ENCODE data around the gene SORCS1. TPM values are rescaled to one million over a fixed set of nuclear protein-coding genes. Genes with fewer than 3 reads are reported as not detected.

Gene SORCS1
- total RNA-seq, 1 experiment from 2014 or later, result 1.7 TPM

DNA sequence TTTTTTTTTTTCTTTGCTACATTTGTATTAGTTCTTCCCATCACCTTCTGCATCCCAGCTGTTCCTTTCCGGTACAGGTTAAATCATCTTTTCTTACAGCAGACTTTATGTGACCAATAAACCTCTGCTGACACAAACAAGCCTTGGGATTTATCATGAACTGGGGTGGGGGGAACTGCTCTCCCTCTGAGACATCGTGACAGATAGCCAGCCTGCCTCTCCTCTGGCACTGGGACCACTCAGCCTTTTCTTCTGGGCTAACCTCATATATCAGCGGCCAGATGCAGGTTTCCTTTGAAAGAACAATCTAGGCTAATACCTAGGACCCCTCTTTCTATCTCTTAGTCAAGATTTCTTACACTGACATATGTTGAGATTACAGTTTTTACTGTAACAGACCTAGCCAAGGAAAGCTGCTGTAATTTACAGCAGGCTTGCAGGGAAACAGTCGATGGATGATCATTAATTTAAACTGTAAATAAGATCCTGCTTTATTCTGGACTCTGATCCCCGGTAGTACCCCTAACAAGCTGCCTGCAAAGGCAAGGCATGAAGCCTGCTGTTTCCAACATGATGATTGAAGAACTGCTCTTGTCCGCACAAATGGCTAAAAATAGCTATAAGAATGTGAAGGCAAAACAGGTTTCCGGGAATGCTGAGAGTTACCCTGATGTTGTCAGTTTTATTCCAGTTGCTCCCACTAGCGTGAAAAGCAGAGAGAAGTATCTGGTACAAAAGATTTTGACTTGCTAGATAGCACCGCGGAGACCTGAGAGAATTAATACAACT is 338.7 kb downstream of the SORCS1 start:
- Mint-ChIP-seq H3K27me3 (ENCODE audit: low read depth) (no peaks in the 10 kb centered on the region), H3K27ac (no peak overlapping the region), H3K9me3 (no peaks in the 10 kb centered on the region), H3K36me3 (ENCODE audit: insufficient read depth in 1 of 3, low read depth in 3 of 3) (no peaks in the 10 kb centered on the region), H3K4me3 (no peak overlapping the region), H3K4me1 (peaks cover 6 to 8% of the 10 kb centered on the region in 2 experiments)
- H3K18ac ChIP-seq (ENCODE audit: insufficient read length, low read depth, low read length), result no peak overlapping the region
- H3K23ac ChIP-seq (ENCODE audit: insufficient read length, low read depth, low read length), result no peak overlapping the region
- WGBS (ENCODE audit: extremely low coverage, insufficient read length, low lambda C conversion rate), result no CpG with 5 or more reads among the region's 10 CpGs
- no peak overlapping the region for H3K14ac ChIP-seq (ENCODE audit: insufficient read depth, low read length)
- H2BK12ac ChIP-seq (ENCODE audit: insufficient read length, low read depth, low read length), result no peak overlapping the region
- no peak overlapping the region for H2BK15ac ChIP-seq (ENCODE audit: low read depth, low read length)
- no peak overlapping the region for H3K9ac ChIP-seq (ENCODE audit: extremely low read depth, insufficient read length, low read length)
- TF ChIP-seq, protein P1, sequence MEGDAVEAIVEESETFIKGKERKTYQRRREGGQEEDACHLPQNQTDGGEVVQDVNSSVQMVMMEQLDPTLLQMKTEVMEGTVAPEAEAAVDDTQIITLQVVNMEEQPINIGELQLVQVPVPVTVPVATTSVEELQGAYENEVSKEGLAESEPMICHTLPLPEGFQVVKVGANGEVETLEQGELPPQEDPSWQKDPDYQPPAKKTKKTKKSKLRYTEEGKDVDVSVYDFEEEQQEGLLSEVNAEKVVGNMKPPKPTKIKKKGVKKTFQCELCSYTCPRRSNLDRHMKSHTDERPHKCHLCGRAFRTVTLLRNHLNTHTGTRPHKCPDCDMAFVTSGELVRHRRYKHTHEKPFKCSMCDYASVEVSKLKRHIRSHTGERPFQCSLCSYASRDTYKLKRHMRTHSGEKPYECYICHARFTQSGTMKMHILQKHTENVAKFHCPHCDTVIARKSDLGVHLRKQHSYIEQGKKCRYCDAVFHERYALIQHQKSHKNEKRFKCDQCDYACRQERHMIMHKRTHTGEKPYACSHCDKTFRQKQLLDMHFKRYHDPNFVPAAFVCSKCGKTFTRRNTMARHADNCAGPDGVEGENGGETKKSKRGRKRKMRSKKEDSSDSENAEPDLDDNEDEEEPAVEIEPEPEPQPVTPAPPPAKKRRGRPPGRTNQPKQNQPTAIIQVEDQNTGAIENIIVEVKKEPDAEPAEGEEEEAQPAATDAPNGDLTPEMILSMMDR (conservative IDR thresholded peaks at IDR 0.05), result no peak
- H3K27ac ChIP-seq (ENCODE audit: insufficient read length, low read depth, low read length), result no peak overlapping the region
- H2BK5ac ChIP-seq (ENCODE audit: insufficient read length, low read length), result no peak overlapping the region
- H3K27me3 ChIP-seq (ENCODE audit: insufficient read depth, low read length), result no peaks in the 10 kb centered on the region
- H2BK120ac ChIP-seq (ENCODE audit: low read depth, low read length, poor library complexity, severe bottlenecking), result no peak overlapping the region
- no peak overlapping the region for H2BK20ac ChIP-seq (ENCODE audit: low read depth, low read length, poor library complexity, severe bottlenecking)
- no peak overlapping the region for H4K91ac ChIP-seq (ENCODE audit: insufficient read length, low read depth, low read length)
- H2AK5ac ChIP-seq (ENCODE audit: insufficient read length, low read length), result no peak overlapping the region
- no peak overlapping the region for H4K5ac ChIP-seq (ENCODE audit: insufficient read length, low read depth, low read length)
- no peak overlapping the region for H3K4ac ChIP-seq (ENCODE audit: low read depth, low read length)
- H3K79me1 ChIP-seq (ENCODE audit: insufficient read depth, low read depth, low read length, poor library complexity, severe bottlenecking), result no peaks in the 10 kb centered on the region
- H3K9me3 ChIP-seq (ENCODE audit: control insufficient read depth, low read depth, low read length), result no peaks in the 10 kb centered on the region
- no peak for DNase-seq
- H3K4me2 ChIP-seq (ENCODE audit: insufficient read depth, insufficient read length, low read length), result no peak overlapping the region
- no peaks in the 10 kb centered on the region for H3K23me2 ChIP-seq (ENCODE audit: insufficient read length, low read depth, low read length, poor library complexity, severe bottlenecking)
- no peak overlapping the region for H4K8ac ChIP-seq (replicated peaks; ENCODE audit: insufficient read length, low read depth, low read length)
- H2AFZ ChIP-seq (ENCODE audit: low read length), result no peak overlapping the region
- no peak overlapping the region for H3T11ph ChIP-seq (ENCODE audit: low read length)
- H3K79me2 ChIP-seq (ENCODE audit: insufficient read depth, low read length), result no peaks in the 10 kb centered on the region
- no peaks in the 10 kb centered on the region for H4K20me1 ChIP-seq (ENCODE audit: control insufficient read depth, insufficient read depth, insufficient read length)
- peaks cover 4% of the 10 kb centered on the region; the same call in 1 of the 2 replicates for H3K4me1 ChIP-seq (ENCODE audit: insufficient read depth, low read length)
- H3K56ac ChIP-seq (ENCODE audit: insufficient read length, low read depth, low read length), result no peak overlapping the region

All from H9 (cell line).